Tibial nerve (tissue), 3 donors: ENCODE measurements around the gene NUCB1.

Source experiments
- POLR2A ChIP-seq, 2 donors: fragments of 450-650 bp; IDR thresholded peaks; one replicate each; pipeline ENCODE4 v1.6.1; 2017; ENCODE audit warnings: antibody characterized with exemption in 2 of 2, mild to moderate bottlenecking in 2 of 2, moderate library complexity in 2 of 2
- TF ChIP-seq, protein P1 (sequence below), 5 experiments: fragments of 200-600 bp in 3 of 5; fragments of 450-650 bp in 2 of 5; sonication (generic) in 3 of 5; IDR thresholded peaks; one replicate each; pipeline ENCODE4 v1.5.1; 2016 to 2019; ENCODE audit warnings: antibody characterized with exemption in 5 of 5, mild to moderate bottlenecking in 3 of 5, moderate library complexity in 2 of 5

DNA sequence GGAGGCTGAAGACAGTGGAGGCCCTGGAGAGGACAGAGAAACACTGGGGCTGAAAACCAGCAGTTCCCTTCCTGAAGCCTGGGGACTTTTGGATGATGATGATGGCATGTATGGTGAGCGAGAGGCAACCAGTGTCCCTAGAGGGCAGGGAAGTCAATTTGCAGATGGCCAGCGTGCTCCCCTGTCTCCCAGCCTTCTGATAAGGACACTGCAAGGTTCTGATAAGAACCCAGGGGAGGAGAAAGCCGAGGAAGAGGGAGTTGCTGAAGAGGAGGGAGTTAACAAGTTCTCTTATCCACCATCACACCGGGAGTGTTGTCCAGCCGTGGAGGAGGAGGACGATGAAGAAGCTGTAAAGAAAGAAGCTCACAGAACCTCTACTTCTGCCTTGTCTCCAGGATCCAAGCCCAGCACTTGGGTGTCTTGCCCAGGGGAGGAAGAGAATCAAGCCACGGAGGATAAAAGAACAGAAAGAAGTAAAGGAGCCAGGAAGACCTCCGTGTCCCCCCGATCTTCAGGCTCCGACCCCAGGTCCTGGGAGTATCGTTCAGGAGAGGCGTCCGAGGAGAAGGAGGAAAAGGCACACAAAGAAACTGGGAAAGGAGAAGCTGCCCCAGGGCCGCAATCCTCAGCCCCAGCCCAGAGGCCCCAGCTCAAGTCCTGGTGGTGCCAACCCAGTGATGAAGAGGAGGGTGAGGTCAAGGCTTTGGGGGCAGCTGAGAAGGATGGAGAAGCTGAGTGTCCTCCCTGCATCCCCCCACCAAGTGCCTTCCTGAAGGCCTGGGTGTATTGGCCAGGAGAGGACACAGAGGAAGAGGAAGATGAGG lies 26.4 kb upstream of the NUCB1 start:
- TF ChIP-seq, protein P1, sequence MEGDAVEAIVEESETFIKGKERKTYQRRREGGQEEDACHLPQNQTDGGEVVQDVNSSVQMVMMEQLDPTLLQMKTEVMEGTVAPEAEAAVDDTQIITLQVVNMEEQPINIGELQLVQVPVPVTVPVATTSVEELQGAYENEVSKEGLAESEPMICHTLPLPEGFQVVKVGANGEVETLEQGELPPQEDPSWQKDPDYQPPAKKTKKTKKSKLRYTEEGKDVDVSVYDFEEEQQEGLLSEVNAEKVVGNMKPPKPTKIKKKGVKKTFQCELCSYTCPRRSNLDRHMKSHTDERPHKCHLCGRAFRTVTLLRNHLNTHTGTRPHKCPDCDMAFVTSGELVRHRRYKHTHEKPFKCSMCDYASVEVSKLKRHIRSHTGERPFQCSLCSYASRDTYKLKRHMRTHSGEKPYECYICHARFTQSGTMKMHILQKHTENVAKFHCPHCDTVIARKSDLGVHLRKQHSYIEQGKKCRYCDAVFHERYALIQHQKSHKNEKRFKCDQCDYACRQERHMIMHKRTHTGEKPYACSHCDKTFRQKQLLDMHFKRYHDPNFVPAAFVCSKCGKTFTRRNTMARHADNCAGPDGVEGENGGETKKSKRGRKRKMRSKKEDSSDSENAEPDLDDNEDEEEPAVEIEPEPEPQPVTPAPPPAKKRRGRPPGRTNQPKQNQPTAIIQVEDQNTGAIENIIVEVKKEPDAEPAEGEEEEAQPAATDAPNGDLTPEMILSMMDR (IDR thresholded peaks at IDR 0.05) = peak in 1 of 5 experiments; percentile 6
- no peak for TF ChIP-seq POLR2A (IDR thresholded peaks at IDR 0.05)
